ENCODE measurements around the gene ANKRD27.

DNA sequence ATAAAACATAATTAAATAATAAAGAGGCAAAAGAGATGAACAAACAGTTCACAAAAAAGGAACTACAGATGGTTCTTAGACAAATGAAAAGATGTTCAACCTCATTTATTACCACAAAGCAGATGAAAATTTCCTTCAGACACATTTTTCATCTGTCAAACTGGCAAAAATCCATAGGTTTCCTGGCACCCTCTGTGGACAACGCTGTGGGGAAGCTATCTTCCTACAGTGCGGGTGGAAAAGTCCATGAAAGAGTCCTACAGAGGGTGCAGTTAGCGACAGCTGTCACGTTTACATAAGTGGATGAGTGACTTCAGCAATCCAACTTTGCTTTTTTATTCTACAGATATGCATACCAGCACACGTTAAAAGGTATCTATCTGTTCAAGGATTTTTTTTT is 124.3 kb downstream of the ANKRD27 start:
- TF ChIP-seq CTCF (IDR thresholded peaks at IDR 0.05) (no peak), POLR2A (IDR thresholded peaks at IDR 0.05) (no peak), POLR2AphosphoS5 (IDR thresholded peaks at IDR 0.05) (no peak), EP300 (IDR thresholded peaks at IDR 0.05; ENCODE audit: low read depth) (no peak)
